Neural crest cell (in vitro differentiated cells): ENCODE data around the gene IL6. TPM values are rescaled to one million over a fixed set of nuclear protein-coding genes. Genes with fewer than 3 reads are reported as not detected.

Experiments used
- DNase-seq: peaks from one replicate; pipeline ENCODE4 v3.0.0; 2021; ENCODE audit warnings: low read depth, mixed read lengths, low spot score
- H3K27ac Mint-ChIP-seq: one replicate; pipeline ENCODE4 v1.8.0; 2021; ENCODE audit warnings: mild to moderate bottlenecking, mixed read lengths; ENCODE audit not compliant: unreplicated experiment
- H3K27me3 Mint-ChIP-seq: 2 replicates; pipeline ENCODE4 v1.8.0; 2021; ENCODE audit warnings: low read depth, mild to moderate bottlenecking, mixed read lengths
- H3K36me3 Mint-ChIP-seq: 2 replicates; pipeline ENCODE4 v1.8.0; 2021; ENCODE audit warnings: low read depth, mild to moderate bottlenecking, mixed read lengths
- H3K4me1 Mint-ChIP-seq: 2 replicates; pipeline ENCODE4 v1.8.0; 2021; ENCODE audit warnings: mixed read lengths
- H3K4me3 Mint-ChIP-seq: one replicate; pipeline ENCODE4 v1.8.0; 2021; ENCODE audit warnings: mild to moderate bottlenecking, mixed read lengths
- H3K9me3 Mint-ChIP-seq: 2 replicates; pipeline ENCODE4 v1.8.0; 2021; ENCODE audit warnings: mixed read lengths
- total RNA-seq: library from RNA; stranded (reverse); gene quantifications from 2 replicates; pipeline ENCODE4 v1.2.1, GENCODE V29; 2021
- TF ChIP-seq, protein P1 (sequence below): fragments of 200-600 bp; sonication (generic); conservative IDR thresholded peaks from 2 replicates; pipeline ENCODE4 v1.5.0; 2021; ENCODE audit warnings: antibody characterized with exemption, mild to moderate bottlenecking

Gene IL6
- total RNA-seq, 1 donor from 2014 or later, result not detected

DNA sequence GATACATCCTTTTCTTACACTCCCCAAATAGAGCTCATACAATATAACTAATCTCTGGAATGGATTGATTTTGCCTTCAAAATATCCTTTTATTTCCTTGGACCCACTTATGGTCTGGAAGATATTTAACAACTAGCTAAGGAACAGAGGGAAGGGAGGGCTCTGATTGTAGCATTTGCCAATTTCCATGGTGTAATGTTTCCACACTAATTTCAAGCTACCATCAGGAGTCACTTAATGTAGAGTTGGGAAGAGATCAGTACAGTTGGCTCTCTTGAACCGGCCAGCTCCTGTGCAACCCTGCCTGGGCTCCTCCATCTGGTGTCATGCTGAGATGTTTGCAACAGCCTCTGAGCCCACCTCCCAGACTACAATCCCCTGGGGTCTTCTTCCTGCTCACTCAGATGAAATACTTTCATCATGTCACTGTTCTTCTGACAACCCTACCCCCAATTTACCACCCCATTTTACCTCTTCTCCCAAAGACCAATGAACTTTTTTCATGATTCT, 8.0 kb upstream of the IL6 start:
- Mint-ChIP-seq H3K4me3 (no peak overlapping the region), H3K27ac (no peak overlapping the region), H3K27me3 (no peaks in the 10 kb centered on the region), H3K4me1 (no peaks in the 10 kb centered on the region), H3K9me3 (no peaks in the 10 kb centered on the region), H3K36me3 (no peaks in the 10 kb centered on the region)
- DNase-seq, result no peak
- TF ChIP-seq, protein P1, sequence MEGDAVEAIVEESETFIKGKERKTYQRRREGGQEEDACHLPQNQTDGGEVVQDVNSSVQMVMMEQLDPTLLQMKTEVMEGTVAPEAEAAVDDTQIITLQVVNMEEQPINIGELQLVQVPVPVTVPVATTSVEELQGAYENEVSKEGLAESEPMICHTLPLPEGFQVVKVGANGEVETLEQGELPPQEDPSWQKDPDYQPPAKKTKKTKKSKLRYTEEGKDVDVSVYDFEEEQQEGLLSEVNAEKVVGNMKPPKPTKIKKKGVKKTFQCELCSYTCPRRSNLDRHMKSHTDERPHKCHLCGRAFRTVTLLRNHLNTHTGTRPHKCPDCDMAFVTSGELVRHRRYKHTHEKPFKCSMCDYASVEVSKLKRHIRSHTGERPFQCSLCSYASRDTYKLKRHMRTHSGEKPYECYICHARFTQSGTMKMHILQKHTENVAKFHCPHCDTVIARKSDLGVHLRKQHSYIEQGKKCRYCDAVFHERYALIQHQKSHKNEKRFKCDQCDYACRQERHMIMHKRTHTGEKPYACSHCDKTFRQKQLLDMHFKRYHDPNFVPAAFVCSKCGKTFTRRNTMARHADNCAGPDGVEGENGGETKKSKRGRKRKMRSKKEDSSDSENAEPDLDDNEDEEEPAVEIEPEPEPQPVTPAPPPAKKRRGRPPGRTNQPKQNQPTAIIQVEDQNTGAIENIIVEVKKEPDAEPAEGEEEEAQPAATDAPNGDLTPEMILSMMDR, result no peak

DNA sequence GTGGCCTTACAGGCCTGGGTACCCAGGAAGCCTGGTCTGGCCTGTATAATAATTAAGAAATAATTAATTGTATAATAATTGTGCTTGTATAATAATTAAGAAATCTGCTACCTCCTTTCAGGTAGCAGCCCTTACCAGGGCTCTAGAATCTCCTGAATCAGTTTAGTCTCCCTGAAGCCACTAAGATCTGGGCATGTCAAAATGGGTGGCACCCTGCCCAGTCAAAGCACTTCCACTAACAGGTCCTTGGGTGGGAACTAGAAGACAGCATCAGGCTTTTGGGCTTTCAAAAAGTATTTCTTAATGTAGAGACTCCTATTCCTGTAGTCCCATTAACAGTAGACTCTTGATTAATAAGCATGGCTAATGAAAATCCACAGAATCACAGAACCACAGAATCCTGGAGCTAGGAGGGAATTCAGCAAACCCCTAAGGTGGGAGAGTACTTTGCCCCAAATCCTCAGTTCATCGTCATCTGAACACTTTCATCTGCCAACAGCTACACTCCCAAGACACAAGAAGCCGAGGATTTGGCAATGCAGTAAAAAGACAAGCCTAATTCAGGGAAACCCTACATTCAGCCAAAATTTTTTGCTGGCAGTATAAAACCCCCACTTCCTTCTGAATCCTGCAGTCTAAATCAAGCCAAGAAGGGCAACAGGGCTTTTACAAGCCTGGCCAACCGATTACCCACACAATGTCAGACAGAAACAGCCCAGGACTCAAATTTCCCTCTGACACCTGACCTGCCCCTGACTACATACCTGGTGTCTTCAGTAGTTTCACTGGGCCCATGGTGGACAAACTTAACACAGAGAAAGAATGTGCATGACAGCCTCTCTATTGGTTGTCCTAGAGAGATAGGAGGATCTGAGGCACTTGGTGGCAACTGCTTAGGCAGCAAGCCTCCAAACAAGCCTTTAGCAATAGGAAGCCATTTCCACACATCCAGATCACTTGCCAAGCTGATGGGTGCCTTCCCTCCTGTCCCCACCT, 5.9 kb upstream of the IL6 start:
- Mint-ChIP-seq H3K4me1 (peaks cover 4% of the 10 kb centered on the region), H3K27ac (no peak overlapping the region), H3K27me3 (peaks cover 2% of the 10 kb centered on the region), H3K36me3 (no peaks in the 10 kb centered on the region), H3K4me3 (no peak overlapping the region), H3K9me3 (no peaks in the 10 kb centered on the region)
- TF ChIP-seq, protein P1, result no peak
- DNase-seq, result no peak

DNA sequence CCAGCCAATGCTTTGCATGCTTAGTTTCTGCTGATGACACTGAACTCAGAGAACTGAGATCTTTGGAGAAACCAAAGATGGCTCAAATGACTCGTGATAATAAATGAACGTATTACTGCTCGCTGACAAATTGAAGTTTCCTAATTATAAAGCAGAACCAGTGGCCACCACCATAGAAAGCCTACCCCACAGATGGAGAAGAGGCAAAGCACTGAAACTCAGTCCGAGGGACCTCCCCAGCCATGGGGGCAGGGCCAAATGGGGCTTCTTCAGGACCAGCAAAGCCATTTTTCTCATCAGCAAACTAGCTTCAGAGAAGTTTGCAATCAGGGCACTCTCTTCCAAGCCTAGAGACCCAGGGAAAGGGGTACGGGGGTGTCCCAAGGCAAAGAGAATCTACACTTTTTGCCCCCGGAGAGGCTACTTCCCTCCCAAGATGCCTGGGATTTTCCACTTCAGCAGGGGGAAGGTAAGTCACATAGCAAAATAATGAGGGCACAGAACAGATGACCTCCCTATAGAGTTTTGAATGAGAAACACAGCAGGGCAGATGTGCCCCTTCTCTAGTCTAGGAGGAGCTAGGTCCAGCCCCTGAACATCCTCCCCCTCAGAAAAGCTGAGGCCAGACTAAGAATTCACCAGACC, 4.3 kb upstream of the IL6 start:
- H3K27ac Mint-ChIP-seq, result peak overlapping the region; percentile 81
- no peak for DNase-seq
- H3K9me3 Mint-ChIP-seq, result no peaks in the 10 kb centered on the region
- no peak overlapping the region for H3K4me3 Mint-ChIP-seq
- peaks cover 13% of the 10 kb centered on the region for H3K27me3 Mint-ChIP-seq
- TF ChIP-seq, protein P1, result no peak
- H3K4me1 Mint-ChIP-seq, result peaks cover 14% of the 10 kb centered on the region
- no peaks in the 10 kb centered on the region for H3K36me3 Mint-ChIP-seq

DNA sequence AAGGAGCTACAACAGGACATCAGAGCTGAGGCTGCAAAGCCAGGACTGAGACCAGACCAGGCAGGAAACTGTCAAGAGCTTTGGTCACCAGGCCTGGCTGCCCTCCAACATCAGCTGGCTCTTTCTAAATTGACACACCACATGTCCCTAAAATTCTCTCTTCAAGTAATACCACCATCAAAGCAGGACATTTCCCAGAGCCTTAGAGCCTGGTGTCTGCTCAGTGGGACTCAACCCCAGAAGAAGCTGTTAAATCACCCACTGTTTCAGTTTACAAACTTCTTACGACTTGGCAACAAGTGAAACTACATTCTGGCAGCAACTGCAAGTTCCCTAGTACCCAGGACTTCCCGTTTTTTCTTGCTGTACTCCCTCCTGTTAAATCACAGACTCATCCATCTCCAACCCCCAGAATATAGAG, 3.8 kb upstream of the IL6 start:
- no peak for DNase-seq
- Mint-ChIP-seq H3K9me3 (no peaks in the 10 kb centered on the region), H3K4me1 (peaks cover 14% of the 10 kb centered on the region), H3K27me3 (peaks cover 18% of the 10 kb centered on the region), H3K4me3 (no peak overlapping the region), H3K27ac (peak overlapping the region; percentile 81), H3K36me3 (no peaks in the 10 kb centered on the region)
- TF ChIP-seq, protein P1, result no peak

DNA sequence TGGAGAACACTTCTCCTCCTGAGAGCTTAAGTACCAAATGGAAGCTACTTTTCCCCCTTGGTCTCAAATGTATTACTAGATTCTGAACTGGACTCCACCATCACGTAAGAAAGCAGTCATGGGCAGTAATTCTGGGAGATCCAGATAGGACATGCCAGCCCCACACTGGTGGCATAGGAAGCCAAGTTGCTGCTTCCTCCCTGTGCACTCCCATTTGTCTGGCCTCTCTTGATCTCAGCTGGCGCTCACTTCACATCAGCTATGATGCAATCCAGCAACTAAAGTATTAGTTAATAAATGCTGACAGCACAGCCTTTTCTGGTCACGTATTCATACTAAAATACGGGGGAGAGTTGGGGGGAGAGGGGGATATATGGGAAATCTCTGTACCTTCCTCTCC, 3.4 kb upstream of the IL6 start:
- Mint-ChIP-seq H3K36me3 (no peaks in the 10 kb centered on the region), H3K4me3 (no peak overlapping the region), H3K27me3 (peaks cover 22% of the 10 kb centered on the region), H3K9me3 (no peaks in the 10 kb centered on the region), H3K4me1 (peaks cover 14% of the 10 kb centered on the region), H3K27ac (no peak overlapping the region)
- TF ChIP-seq, protein P1, result no peak
- DNase-seq, result no peak
